Measurements from ENCODE around the gene ZCCHC2. TPM values are rescaled to one million over a fixed set of nuclear protein-coding genes. Genes with fewer than 3 reads are reported as not detected.

ZCCHC2 gene
- total RNA-seq = 10.3 and 14.8 TPM in 2 replicates

GRCh38 chr18:62522504-62523254 is at the start of gene ZCCHC2:
Gene ZCCHC2 (plus strand): TSS chr18:62523025. CDS start chr18:62523425, 400 bp downstream.
- no peak for DNase-seq (ENCODE audit: low read depth)
- no peak for TF ChIP-seq CTCF (conservative IDR thresholded peaks at IDR 0.05; ENCODE audit: low read depth, low read length)
- H3K4me3 ChIP-seq (ENCODE audit: low read depth, low read length) = peak within 1 kb of the TSS; percentile 92

GRCh38 chr18:62479574-62479973 is 43.3 kb upstream of the ZCCHC2 start:
- no peak overlapping the region for H3K4me3 ChIP-seq (ENCODE audit: low read depth, low read length)
- TF ChIP-seq CTCF (conservative IDR thresholded peaks at IDR 0.05; ENCODE audit: low read depth, low read length) = no peak
- no peak for DNase-seq (ENCODE audit: low read depth)

GRCh38 chr18:62480927-62481326 is 41.9 kb upstream of the ZCCHC2 start:
- no peak for DNase-seq (ENCODE audit: low read depth)
- no peak for TF ChIP-seq CTCF (conservative IDR thresholded peaks at IDR 0.05; ENCODE audit: low read depth, low read length)
- no peak overlapping the region for H3K4me3 ChIP-seq (ENCODE audit: low read depth, low read length)

- DNase-seq (ENCODE audit: low read depth) = no peak
- TF ChIP-seq CTCF (conservative IDR thresholded peaks at IDR 0.05; ENCODE audit: low read depth, low read length) = no peak
- no peak overlapping the region for H3K4me3 ChIP-seq (ENCODE audit: low read depth, low read length)
Measured at GRCh38 chr18:62484941-62485340, 37.9 kb upstream of the ZCCHC2 start.

- peak; percentile 76 for DNase-seq (ENCODE audit: low read depth)
- TF ChIP-seq CTCF (conservative IDR thresholded peaks at IDR 0.05; ENCODE audit: low read depth, low read length) = no peak
- H3K4me3 ChIP-seq (ENCODE audit: low read depth, low read length) = peak overlapping the region; percentile 5
Measured at GRCh38 chr18:62485684-62486083, 37.1 kb upstream of the ZCCHC2 start.

GRCh38 chr18:62486290-62486964 is 36.4 kb upstream of the ZCCHC2 start:
- peak; percentile 36 for DNase-seq (ENCODE audit: low read depth)
- no peak overlapping the region for H3K4me3 ChIP-seq (ENCODE audit: low read depth, low read length)
- TF ChIP-seq CTCF (conservative IDR thresholded peaks at IDR 0.05; ENCODE audit: low read depth, low read length) = no peak

Measured in epithelial cell of proximal tubule (primary cell).